Hematopoietic multipotent progenitor cell treated with erythropoietin and hydrocortisone succinate and interleukin-3 and kit ligand, for 4 days (in vitro differentiated cells): ENCODE results near the gene WWOX.

Source experiments
- DNase-seq: peaks from one replicate; pipeline ENCODE4 v3.0.0-alpha.2; 2015

WWOX gene

DNA sequence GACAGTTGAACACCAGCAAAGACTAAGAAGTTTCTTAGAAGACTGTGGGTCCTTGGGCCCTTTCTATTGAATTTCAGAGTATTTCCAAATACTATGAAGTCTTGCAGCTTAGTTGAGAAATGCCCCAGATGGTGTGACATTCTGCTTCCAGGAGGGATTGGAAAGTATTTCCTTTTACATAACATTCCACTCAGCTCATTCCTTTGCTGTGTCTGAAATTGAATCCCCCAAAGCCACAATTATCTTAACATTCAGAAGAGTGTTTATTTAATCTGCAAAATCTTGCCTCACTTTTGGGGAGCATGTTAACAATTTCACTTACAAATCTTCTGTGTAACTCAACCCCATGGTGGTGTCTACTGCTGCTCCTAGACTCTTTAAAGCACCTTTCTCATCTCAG, 307.7 kb downstream of the WWOX start:
- DNase-seq: no peak

DNA sequence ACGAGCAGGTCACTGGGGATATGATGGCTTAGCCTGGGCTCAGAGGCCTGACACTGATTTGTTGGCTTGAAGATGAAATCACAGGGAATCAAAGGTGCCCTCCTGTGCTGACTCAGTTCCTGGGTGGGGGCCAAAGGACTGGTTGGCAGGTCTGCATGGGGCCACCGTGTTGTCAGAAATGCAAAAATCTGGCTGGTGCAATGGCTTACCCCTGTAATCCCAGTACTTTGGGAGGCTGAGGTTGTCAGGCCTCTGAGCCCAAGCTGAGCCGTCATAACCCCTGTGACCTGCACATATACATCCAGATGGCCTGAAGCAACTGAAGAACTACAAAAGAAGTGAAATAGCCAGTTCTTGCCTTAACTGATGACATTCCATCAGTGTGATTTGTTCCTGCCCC, 314.2 kb downstream of the WWOX start:
- no peak for DNase-seq

GRCh38 chr16:78415013-78415412, 315.6 kb downstream of the WWOX start:
- peak; percentile 53 for DNase-seq

- DNase-seq: no peak
Observed at GRCh38 chr16:78415669-78416068, 316.2 kb downstream of the WWOX start.

DNA sequence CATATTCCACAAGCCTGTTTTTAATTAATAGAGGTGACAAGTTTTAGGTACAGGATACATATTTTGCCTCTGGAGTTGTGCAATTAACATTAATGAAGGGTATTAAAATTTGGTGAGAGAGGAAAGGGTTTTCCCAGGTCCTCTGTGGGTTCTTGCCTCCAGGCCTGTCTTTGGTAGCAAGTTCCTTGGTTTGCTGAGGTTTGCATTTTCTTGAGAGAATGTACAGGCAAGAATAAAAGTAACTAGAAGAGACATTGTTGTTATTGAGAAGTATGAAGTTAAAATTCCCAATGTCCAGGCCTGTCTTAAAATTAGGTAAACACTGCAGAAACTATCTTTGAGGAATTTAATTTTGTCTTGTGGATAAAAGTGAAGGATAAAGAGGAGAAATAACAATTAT, 316.9 kb downstream of the WWOX start:
- DNase-seq: no peak

- no peak for DNase-seq
Observed at GRCh38 chr16:78421181-78421708, 321.8 kb downstream of the WWOX start.

GRCh38 chr16:78425281-78425680, 325.8 kb downstream of the WWOX start:
- DNase-seq: no peak

- no peak for DNase-seq
Observed at GRCh38 chr16:78425891-78426510, 326.5 kb downstream of the WWOX start.

DNA sequence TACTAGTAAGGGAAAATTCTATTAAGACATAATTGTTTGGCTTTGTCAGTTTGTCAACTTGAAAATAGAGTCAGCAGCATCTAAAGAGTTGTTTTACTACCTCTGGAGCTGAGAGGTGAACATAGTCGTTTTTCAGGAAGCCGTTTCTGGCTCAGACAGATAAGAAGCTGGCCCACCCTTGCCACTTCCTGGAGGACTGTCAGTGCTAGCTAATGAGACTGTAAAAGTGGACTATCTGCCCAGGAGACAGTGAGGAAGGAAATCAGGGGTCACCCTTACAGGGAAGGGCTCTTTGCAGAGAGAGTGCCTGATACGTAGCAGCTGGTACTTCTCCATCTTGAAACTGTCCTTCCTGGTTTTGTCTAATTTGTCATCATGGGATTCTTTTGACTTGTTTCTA, 328.7 kb downstream of the WWOX start:
- DNase-seq: peak; percentile 96

GRCh38 chr16:78430281-78430680, 330.8 kb downstream of the WWOX start:
- no peak for DNase-seq

- DNase-seq: no peak
Observed at GRCh38 chr16:78431004-78431670, 331.7 kb downstream of the WWOX start.

DNA sequence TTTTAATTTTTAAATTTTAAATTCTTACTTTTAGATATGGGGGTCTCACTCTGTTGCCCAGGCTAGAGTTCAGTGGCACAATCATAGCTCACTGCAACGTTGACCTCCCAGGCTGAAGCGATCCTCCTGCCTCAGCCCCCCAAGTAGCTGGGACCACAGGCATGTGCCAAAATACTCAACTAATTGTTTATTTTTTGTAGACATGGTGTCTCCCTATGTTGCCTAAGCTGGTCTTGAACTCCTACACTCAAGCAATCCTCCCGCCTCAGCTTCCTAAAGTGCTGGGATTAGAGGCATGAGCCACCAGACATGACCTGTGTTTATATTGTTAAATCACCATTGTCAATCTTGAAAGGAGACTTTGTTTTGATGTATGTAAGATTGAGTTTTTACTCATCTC, 332.2 kb downstream of the WWOX start:
- DNase-seq: no peak

- no peak for DNase-seq
Observed at GRCh38 chr16:78432451-78432850, 333.0 kb downstream of the WWOX start.

DNA sequence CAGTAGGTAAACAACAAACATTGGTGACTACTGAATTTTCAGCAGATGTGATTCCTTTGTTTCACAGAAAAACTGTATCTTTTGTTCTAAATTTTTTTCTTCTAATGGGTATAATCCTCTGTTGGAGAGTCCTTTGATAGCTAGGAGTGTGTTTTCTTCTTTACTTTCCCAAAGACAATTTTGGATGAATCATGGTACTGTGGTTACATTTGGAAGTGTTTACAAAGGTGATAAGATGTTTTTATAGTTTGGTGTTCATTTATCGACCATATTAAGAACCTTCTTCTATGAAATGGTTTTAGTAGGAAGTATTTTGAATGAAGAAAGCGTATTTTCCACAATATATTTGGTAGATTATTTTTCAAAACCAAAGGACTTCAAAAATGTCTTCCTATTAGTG, 333.7 kb downstream of the WWOX start:
- DNase-seq: peak; percentile 53

- no peak for DNase-seq
Observed at GRCh38 chr16:78434401-78434800, 334.9 kb downstream of the WWOX start.

DNA sequence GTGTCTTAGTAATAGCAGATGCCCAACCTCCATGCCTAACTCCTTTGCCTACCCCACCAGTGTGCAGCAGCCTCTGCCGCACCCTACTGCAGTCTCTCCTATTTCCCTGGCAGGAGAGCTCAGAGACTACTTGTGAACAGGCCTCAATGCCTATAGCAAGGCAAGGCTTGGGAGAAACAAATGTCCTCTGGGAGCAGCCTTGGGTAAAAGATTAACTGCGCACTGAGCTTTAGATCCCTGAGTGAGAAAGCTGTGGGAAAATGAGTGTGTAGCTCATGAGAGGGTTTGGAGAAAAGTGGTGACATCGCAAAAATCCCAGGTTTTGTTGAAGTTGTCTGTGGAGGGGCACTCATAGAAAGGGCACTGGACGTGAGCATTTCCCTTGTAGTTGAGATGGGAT, 335.8 kb downstream of the WWOX start:
- no peak for DNase-seq

DNA sequence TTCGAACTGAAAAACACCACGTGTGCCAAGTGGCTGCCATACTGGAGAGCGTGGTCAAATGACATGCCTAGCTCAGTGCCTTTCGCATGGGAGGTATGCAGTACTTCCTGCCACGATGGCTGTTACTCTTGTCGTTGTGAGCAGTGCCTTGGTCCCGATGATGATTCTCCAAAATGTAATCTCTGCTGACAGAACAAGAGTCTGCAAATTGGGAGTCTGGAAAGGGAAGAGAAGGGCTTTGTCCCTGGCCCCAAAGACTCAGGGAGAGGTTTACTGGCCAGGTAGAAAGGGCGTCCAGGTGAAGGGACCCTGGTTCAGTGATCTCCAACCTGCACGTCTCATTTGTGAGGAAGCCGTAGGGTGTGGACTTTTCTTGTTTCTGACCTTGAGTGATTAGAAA, 336.6 kb downstream of the WWOX start:
- no peak for DNase-seq

GRCh38 chr16:78436846-78437245, 337.4 kb downstream of the WWOX start:
- no peak for DNase-seq

- DNase-seq: peak; percentile 78
Observed at GRCh38 chr16:78437352-78437968, 338.0 kb downstream of the WWOX start.

DNA sequence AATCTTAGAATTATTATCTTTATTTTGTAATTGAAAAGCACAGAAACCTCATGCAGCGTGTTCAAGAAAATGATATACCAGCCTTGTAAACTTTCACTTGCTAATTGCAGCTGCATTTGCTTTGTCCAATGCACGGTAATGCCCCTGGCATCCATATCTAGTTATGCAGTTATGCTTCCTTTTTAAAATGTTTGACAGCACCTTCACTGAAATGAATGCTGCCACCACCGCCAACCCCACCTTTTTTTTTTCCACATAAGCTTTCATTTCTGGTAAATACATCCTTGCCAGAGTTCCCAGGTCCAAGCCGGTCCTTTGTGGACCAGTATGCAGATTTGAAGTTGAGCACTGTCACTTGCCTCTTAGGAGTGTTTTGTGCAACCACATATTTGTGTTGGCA, 338.8 kb downstream of the WWOX start:
- DNase-seq: no peak

- no peak for DNase-seq
Observed at GRCh38 chr16:78438632-78439031, 339.2 kb downstream of the WWOX start.

- DNase-seq: no peak
Observed at GRCh38 chr16:78439646-78440045, 340.2 kb downstream of the WWOX start.

DNA sequence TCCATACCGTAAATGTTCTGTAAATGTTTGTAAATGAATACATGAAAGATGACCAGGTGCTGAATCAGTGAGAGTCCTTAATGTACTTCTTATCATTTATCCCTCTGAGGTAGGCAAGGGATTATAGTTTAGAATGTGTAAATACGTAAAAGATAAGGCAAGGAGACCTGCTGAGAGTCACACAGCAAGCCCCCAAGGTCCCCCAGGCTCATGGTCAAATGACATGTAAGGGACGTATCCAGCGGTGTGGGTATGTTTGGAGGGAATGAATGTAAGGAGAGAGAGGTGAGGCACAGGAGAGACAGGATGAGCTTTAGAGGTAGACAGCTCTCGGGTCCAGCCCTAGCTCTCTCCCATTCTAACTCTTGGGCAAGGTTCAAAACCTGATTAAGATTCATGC, 341.8 kb downstream of the WWOX start:
- DNase-seq: no peak
